K562 (cell line): ENCODE data around the gene ZSCAN22. TPM values are rescaled to one million over a fixed set of nuclear protein-coding genes. Genes with fewer than 3 reads are reported as not detected.

ENCODE experiments used
- ELF1 ChIP-seq: fragments of 200-800 bp; sonication (Bioruptor generic); IDR thresholded peaks from 2 replicates; pipeline ENCODE4 v1.6.1; 2016; ENCODE audit warnings: missing genetic modification characterization, missing compliant biosample characterization
- HDAC1 ChIP-seq, 2 experiments: fragments of 450-650 bp; IDR thresholded peaks; 2 replicates each; pipeline ENCODE4 v1.6.1; 2016 to 2017; ENCODE audit warnings: inconsistent platforms in 1 of 2, mild to moderate bottlenecking in 1 of 2, moderate library complexity in 1 of 2
- MCM3 ChIP-seq: fragments of 450-650 bp; IDR thresholded peaks from 2 replicates; pipeline ENCODE4 v1.6.1; 2016
- MTA1 ChIP-seq: fragments of 450-650 bp; IDR thresholded peaks from 2 replicates; pipeline ENCODE4 v1.6.1; 2017; ENCODE audit warnings: borderline replicate concordance
- NELFE ChIP-seq: IDR thresholded peaks from 2 replicates; pipeline ENCODE4 v1.6.1; 2011; ENCODE audit warnings: mild to moderate bottlenecking; ENCODE audit not compliant: insufficient read depth, insufficient read length
- NFE2L1 ChIP-seq: fragments of 450-650 bp; IDR thresholded peaks from 2 replicates; pipeline ENCODE4 v1.6.1; 2016; ENCODE audit warnings: missing genetic modification characterization, low read depth, mild to moderate bottlenecking, missing compliant biosample characterization, moderate library complexity, borderline replicate concordance
- SAP30 ChIP-seq: fragments of 200-600 bp; sonication (generic); IDR thresholded peaks from 2 replicates; pipeline ENCODE4 v1.6.1; 2012; ENCODE audit warnings: borderline replicate concordance, low read depth, mild to moderate bottlenecking, moderate library complexity, low read length, control low read depth, inconsistent platforms; ENCODE audit not compliant: insufficient read depth, poor library complexity, severe bottlenecking
- SRF ChIP-seq, 2 experiments: fragments of 250-450, 450-650 bp in 1 of 2; sonication (Bioruptor Pico) in 1 of 2; sonication (generic) in 1 of 2; formaldehyde crosslinking; IDR thresholded peaks; 2 replicates each; pipeline versions ENCODE4 v1.5.0 to v1.5.1; 2020 to 2022; ENCODE audit warnings: mild to moderate bottlenecking in 1 of 2, missing genetic modification reagents in 1 of 2
- TAF15 ChIP-seq: fragments of 200-400 bp; formaldehyde crosslinking; IDR thresholded peaks from 2 replicates; pipeline ENCODE4 v1.6.1; 2017; ENCODE audit warnings: mild to moderate bottlenecking, low read depth, low read length, moderate library complexity
- TRIM24 ChIP-seq, 2 experiments: fragments of 450-650 bp; IDR thresholded peaks; 2 replicates each; pipeline ENCODE4 v1.6.1; 2016
- XRCC4 ChIP-seq: IDR thresholded peaks from one replicate; pipeline ENCODE4 v1.6.1; 2011; ENCODE audit not compliant: insufficient read depth, insufficient read length; ENCODE audit errors: extremely low read depth
- ZBED1 ChIP-seq: IDR thresholded peaks from 2 replicates; pipeline ENCODE4 v1.6.1; 2014
- ZMIZ1 ChIP-seq, 2 experiments: fragments of 150-350 bp in 1 of 2; IDR thresholded peaks; 2 replicates each; pipeline ENCODE4 v1.6.1; 2012 to 2016; ENCODE audit warnings: low read depth in 2 of 2, low read length in 2 of 2, mild to moderate bottlenecking in 1 of 2, moderate library complexity in 1 of 2
- polyA plus RNA-seq, 8 experiments: library from polyadenylated mRNA; depleted of rRNA in 4 of 8; stranded (reverse) in 5 of 8; unstranded in 3 of 8; fragments of >200 nt; fragmentation: Nextera tagmentation in 2 of 8; fragmentation: Illumina TruSeq in 1 of 8; extraction: Ambion mirVana in 2 of 8; extraction: Trizol in 1 of 8; gene quantifications; 2 replicates each; pipeline versions ENCODE4 v1.2.1 to v1.2.3, GENCODE V29; 2011 to 2014; ENCODE audit warnings: inconsistent platforms in 1 of 8, missing spikeins in 1 of 8
- total RNA-seq, 7 experiments: library from RNA; depleted of rRNA in 6 of 7; stranded (reverse); fragments of >200 nt in 6 of 7; fragmentation: Illumina TruSeq in 2 of 7; extraction: Trizol in 2 of 7; gene quantifications; 2 replicates each; pipeline versions ENCODE4 v1.2.1 to v1.2.3, GENCODE V29; 2011 to 2021; ENCODE audit warnings: low replicate concordance in 1 of 7
- TF ChIP-seq, protein P1 (sequence below): sonication (generic); formaldehyde crosslinking; IDR thresholded peaks from 2 replicates; pipeline ENCODE4 v1.8.0; 2022; ENCODE audit warnings: missing genetic modification reagents, mild to moderate bottlenecking, moderate library complexity, borderline replicate concordance
- TF ChIP-seq, protein P2 (sequence below): fragments of 250-450 bp; sonication (Bioruptor Pico); IDR thresholded peaks from 2 replicates; pipeline ENCODE4 v1.4.0; 2020; ENCODE audit warnings: mild to moderate bottlenecking, moderate library complexity
- TF ChIP-seq, protein P3 (sequence below), 3 experiments: fragments of 200-800 bp in 1 of 3; sonication (Bioruptor generic) in 1 of 3; sonication (generic) in 1 of 3; formaldehyde crosslinking in 1 of 3; IDR thresholded peaks; 2 replicates each; pipeline versions ENCODE4 v1.6.1 to v1.8.0; 2016 to 2022; ENCODE audit warnings: mild to moderate bottlenecking in 2 of 3, missing compliant biosample characterization in 2 of 3, missing genetic modification characterization in 2 of 3, missing genetic modification reagents in 1 of 3

The ZSCAN22 gene
- total and polyA plus RNA-seq, 9 of the 15 experiments (the other 6 are each of a cell fraction or from before 2014, with no cell fraction given), result 0.98 to 5.3 (median 3.0) TPM

GRCh38 chr19:58305065-58305931 is 21.5 kb upstream of the ZSCAN22 start, which contains the start of gene ERVK3-1 (continued):
- TF ChIP-seq, protein P1, sequence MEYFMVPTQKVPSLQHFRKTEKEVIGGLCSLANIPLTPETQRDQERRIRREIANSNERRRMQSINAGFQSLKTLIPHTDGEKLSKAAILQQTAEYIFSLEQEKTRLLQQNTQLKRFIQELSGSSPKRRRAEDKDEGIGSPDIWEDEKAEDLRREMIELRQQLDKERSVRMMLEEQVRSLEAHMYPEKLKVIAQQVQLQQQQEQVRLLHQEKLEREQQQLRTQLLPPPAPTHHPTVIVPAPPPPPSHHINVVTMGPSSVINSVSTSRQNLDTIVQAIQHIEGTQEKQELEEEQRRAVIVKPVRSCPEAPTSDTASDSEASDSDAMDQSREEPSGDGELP (CRISPR knock-in tag), result peak; percentile 87
- peak in 1 of 2 experiments; percentile 99; a peak in 2 of 4 replicates for TF ChIP-seq HDAC1 (IDR thresholded peaks at IDR 0.05)
- TF ChIP-seq ZBED1, result no peak
- TF ChIP-seq ELF1 (tag), result peak; percentile 99
- TF ChIP-seq, protein P2, sequence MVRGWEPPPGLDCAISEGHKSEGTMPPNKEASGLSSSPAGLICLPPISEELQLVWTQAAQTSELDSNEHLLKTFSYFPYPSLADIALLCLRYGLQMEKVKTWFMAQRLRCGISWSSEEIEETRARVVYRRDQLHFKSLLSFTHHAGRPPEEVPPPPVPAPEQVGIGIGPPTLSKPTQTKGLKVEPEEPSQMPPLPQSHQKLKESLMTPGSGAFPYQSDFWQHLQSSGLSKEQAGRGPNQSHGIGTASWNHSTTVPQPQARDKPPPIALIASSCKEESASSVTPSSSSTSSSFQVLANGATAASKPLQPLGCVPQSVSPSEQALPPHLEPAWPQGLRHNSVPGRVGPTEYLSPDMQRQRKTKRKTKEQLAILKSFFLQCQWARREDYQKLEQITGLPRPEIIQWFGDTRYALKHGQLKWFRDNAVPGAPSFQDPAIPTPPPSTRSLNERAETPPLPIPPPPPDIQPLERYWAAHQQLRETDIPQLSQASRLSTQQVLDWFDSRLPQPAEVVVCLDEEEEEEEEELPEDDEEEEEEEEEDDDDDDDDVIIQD, result no peak
- TF ChIP-seq NELFE, result no peak
- TF ChIP-seq, protein P3, sequence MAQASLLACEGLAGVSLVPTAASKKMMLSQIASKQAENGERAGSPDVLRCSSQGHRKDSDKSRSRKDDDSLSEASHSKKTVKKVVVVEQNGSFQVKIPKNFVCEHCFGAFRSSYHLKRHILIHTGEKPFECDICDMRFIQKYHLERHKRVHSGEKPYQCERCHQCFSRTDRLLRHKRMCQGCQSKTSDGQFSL (CRISPR knock-in tag; IDR thresholded peaks at IDR 0.05), result peak; percentile 77; the same call in 1 of the 2 replicates
- TF ChIP-seq, protein P3 (tag; IDR thresholded peaks at IDR 0.05), result no peak
- peak in 1 of 2 experiments; percentile 54; a peak in 2 of 4 replicates for TF ChIP-seq SRF (CRISPR knock-in tag; IDR thresholded peaks at IDR 0.05)
- TF ChIP-seq TAF15, result no peak
- peak; percentile 89 for TF ChIP-seq SAP30
- TF ChIP-seq TRIM24 (IDR thresholded peaks at IDR 0.05), result peak; percentile 6 to 50; a peak in 1 of 4 replicates
- TF ChIP-seq MCM3, result no peak
- no peak for TF ChIP-seq XRCC4
- TF ChIP-seq ZMIZ1 (IDR thresholded peaks at IDR 0.05; ENCODE audit: low read depth in 2 of 2, low read length in 2 of 2), result peak in 1 of 2 experiments; percentile 48; a peak in 1 of 4 replicates
- TF ChIP-seq MTA1, result peak; percentile 59; the same call in 1 of the 2 replicates
- TF ChIP-seq NFE2L1 (tag), result no peak
